K562 (cell line): Measurements from ENCODE around the gene DHX58. TPM values are rescaled to one million over a fixed set of nuclear protein-coding genes. Genes with fewer than 3 reads are reported as not detected.

Experiments used
- ATAC-seq: fragments of 200-7000 bp; cut with Tn5 transposase; 3 replicates; pipeline ENCODE4 v1.9.1; 2020; ENCODE audit warnings: moderate library complexity
- BruUV-seq: library from RNA; stranded (reverse); fragments of 400-500 nt; replicated peaks from 2 replicates; lab custom pipeline; 2021; lab: Mats Ljungman, UMichigan
- CTCF ChIA-PET: fragments of 300-600 bp; formaldehyde crosslinking; extraction: SDS; loops from one replicate; lab custom pipeline; 2021; ENCODE audit warnings: low intra/inter-chr PET ratio; lab: Yijun Ruan, JAX
- POLR2A ChIA-PET: fragments of 300-600, 350-650 bp; sonication (Branson Sonifier 250); formaldehyde crosslinking; extraction: SDS; loops from one replicate; lab custom pipeline; 2021; ENCODE audit warnings: antibody characterized with exemption, inconsistent platforms; lab: Yijun Ruan, JAX
- DNase-seq, 4 experiments: peaks; one replicate each; pipeline versions ENCODE4 v3.0.0 to v3.0.0-alpha.2; 2011 to 2018; ENCODE audit warnings: low spot score in 3 of 4, mixed read lengths in 3 of 4; ENCODE audit errors: extremely low read depth in 1 of 4
- FAIRE-seq: peaks from 2 replicates; lab custom pipeline; 2011; peaks lifted over from hg19 to GRCh38; lab: Jason Lieb, UNC
- H2AFZ ChIP-seq: 2 replicates; pipeline ENCODE4 v1.6.0; 2011; ENCODE audit warnings: low read depth, low read length, control low read depth, inconsistent platforms
- H3K27ac ChIP-seq: fragments of 200-600 bp; 3 replicates; pipeline ENCODE4 v1.8.0; 2011; ENCODE audit warnings: low read depth, mild to moderate bottlenecking, control low read depth, inconsistent platforms, low read length, moderate library complexity, mixed read lengths; ENCODE audit errors: extremely low read depth
- H3K27me3 ChIP-seq, 2 experiments: fragments of 300-600 bp in 1 of 2; 2 replicates in 1 of 2; 3 replicates in 1 of 2; pipeline versions ENCODE4 v1.6.0 to v1.8.0; 2011; ENCODE audit warnings: inconsistent platforms in 2 of 2, low read length in 2 of 2, mild to moderate bottlenecking in 1 of 2, mixed read lengths in 1 of 2, moderate library complexity in 1 of 2; ENCODE audit not compliant: control insufficient read depth in 2 of 2, insufficient read depth in 2 of 2
- H3K36me3 ChIP-seq: fragments of 300-600 bp; 3 replicates; pipeline ENCODE4 v1.8.0; 2011; ENCODE audit warnings: mild to moderate bottlenecking, low read length, inconsistent platforms; ENCODE audit not compliant: control insufficient read depth, insufficient read depth
- H3K4me1 ChIP-seq, 2 experiments: fragments of 200-600 bp in 1 of 2; replicated peaks in 1 of 2; 2 replicates in 1 of 2; 3 replicates in 1 of 2; pipeline versions ENCODE4 v1.5.1 to v1.8.0; 2011; ENCODE audit warnings: inconsistent platforms in 2 of 2, low read length in 2 of 2, mild to moderate bottlenecking in 1 of 2, mixed read lengths in 1 of 2, moderate library complexity in 1 of 2; ENCODE audit not compliant: control insufficient read depth in 2 of 2, insufficient read depth in 2 of 2
- H3K4me2 ChIP-seq: 2 replicates; pipeline ENCODE4 v1.6.1; 2011; ENCODE audit warnings: low read length, control low read depth, inconsistent platforms, mixed read lengths; ENCODE audit not compliant: insufficient read depth
- H3K4me3 ChIP-seq: fragments of 200-600 bp; sonication (generic), shearing (Covaris generic); 2 replicates; pipeline ENCODE4 v1.5.1; 2016; ENCODE audit warnings: control low read depth, inconsistent platforms
- H3K79me2 ChIP-seq: fragments of 200-600 bp; 3 replicates; pipeline ENCODE4 v1.8.0; 2011; ENCODE audit warnings: low read length, inconsistent platforms; ENCODE audit not compliant: control insufficient read depth, insufficient read depth
- H3K9ac ChIP-seq, 2 experiments: 2 replicates each; pipeline versions ENCODE4 v1.6.0 to v1.6.1; 2011; ENCODE audit warnings: low read depth in 2 of 2, low read length in 2 of 2, control low read depth in 1 of 2, inconsistent platforms in 1 of 2, mild to moderate bottlenecking in 1 of 2, mixed read lengths in 1 of 2; ENCODE audit not compliant: insufficient read depth in 1 of 2
- H3K9me1 ChIP-seq: one replicate; pipeline ENCODE4 v1.6.0; 2011; ENCODE audit warnings: inconsistent platforms, mild to moderate bottlenecking, low read length, moderate library complexity; ENCODE audit not compliant: control insufficient read depth, insufficient read depth
- H3K9me3 ChIP-seq: replicated peaks from 2 replicates; pipeline ENCODE4 v1.5.1; 2011; ENCODE audit warnings: low read depth, low read length, inconsistent platforms; ENCODE audit not compliant: control insufficient read depth, insufficient read depth
- H4K20me1 ChIP-seq: replicated peaks from 2 replicates; pipeline ENCODE4 v1.6.1; 2011; ENCODE audit warnings: low read length, inconsistent platforms, mixed read lengths; ENCODE audit not compliant: control insufficient read depth, insufficient read depth
- CAMTA2 ChIP-seq: fragments of 250-450 bp; sonication (Bioruptor Pico); conservative IDR thresholded peaks from 2 replicates; pipeline ENCODE4 v1.5.1; 2022
- CTCF ChIP-seq, 3 experiments: IDR thresholded peaks in 2 of 3; conservative IDR thresholded peaks in 1 of 3; 2 replicates each; pipeline ENCODE4 v1.5.1; 2011 to 2012; ENCODE audit warnings: low read length in 3 of 3, mild to moderate bottlenecking in 3 of 3, control low read depth in 2 of 3, improper control_type of control experiment in 1 of 3, inconsistent platforms in 1 of 3, low read depth in 1 of 3, mixed read lengths in 1 of 3, moderate library complexity in 1 of 3; ENCODE audit not compliant: insufficient read depth in 2 of 3
- E2F4 ChIP-seq: sonication (generic); formaldehyde crosslinking; IDR thresholded peaks from 2 replicates; pipeline ENCODE4 v1.8.0; 2022; ENCODE audit warnings: mild to moderate bottlenecking, low read depth, missing genetic modification reagents
- ETS1 ChIP-seq: conservative IDR thresholded peaks from 2 replicates; pipeline ENCODE4 v1.6.1; 2011; ENCODE audit warnings: low read depth, mild to moderate bottlenecking, low read length; ENCODE audit not compliant: control insufficient read depth
- RAD21 ChIP-seq, 2 experiments: fragments of 250-450 bp in 1 of 2; fragments of 450-650 bp in 1 of 2; sonication (Bioruptor Pico) in 1 of 2; formaldehyde crosslinking in 1 of 2; IDR thresholded peaks in 1 of 2; conservative IDR thresholded peaks in 1 of 2; 2 replicates each; pipeline versions ENCODE4 v1.4.0 to v1.8.0; 2020 to 2022; ENCODE audit warnings: mild to moderate bottlenecking in 2 of 2, moderate library complexity in 1 of 2
- SMAD2 ChIP-seq: fragments of 150-350 bp; IDR thresholded peaks from 2 replicates; pipeline ENCODE4 v1.6.1; 2014; ENCODE audit warnings: low read depth, mild to moderate bottlenecking, low read length
- ZNF586 ChIP-seq: fragments of 450-650 bp; formaldehyde crosslinking; conservative IDR thresholded peaks from 2 replicates; pipeline ENCODE4 v1.4.0; 2020; ENCODE audit warnings: mild to moderate bottlenecking, moderate library complexity
- WGBS: fragments of 100-300 bp; shearing (Covaris generic); methylation state at CpG from one replicate; pipeline ENCODE4 v1.1.6; 2016; ENCODE audit warnings: low coverage, mixed read lengths; ENCODE audit not compliant: insufficient coverage; ENCODE audit errors: missing lambda C conversion rate; 5-methylcytosine and 5-hydroxymethylcytosine counted together
- in situ Hi-C: fragments of 300-500 bp; cut with MboI; formaldehyde crosslinking; loops from 4 replicates; pipeline ENCODE4 v1.15.0; 2018; ENCODE audit warnings: inconsistent platforms, mixed read lengths
- intact Hi-C: fragments of 100-400 bp; cut with micrococcal nuclease; formaldehyde crosslinking; loops from 2 replicates; pipeline ENCODE4 v1.14.2; 2022
- polyA plus RNA-seq, 8 experiments: library from polyadenylated mRNA; depleted of rRNA in 4 of 8; stranded (reverse) in 5 of 8; unstranded in 3 of 8; fragments of >200 nt; fragmentation: Nextera tagmentation in 2 of 8; fragmentation: Illumina TruSeq in 1 of 8; extraction: Ambion mirVana in 2 of 8; extraction: Trizol in 1 of 8; gene quantifications; 2 replicates each; pipeline versions ENCODE4 v1.2.1 to v1.2.3, GENCODE V29; 2011 to 2014; ENCODE audit warnings: inconsistent platforms in 1 of 8, missing spikeins in 1 of 8
- total RNA-seq, 7 experiments: library from RNA; depleted of rRNA in 6 of 7; stranded (reverse); fragments of >200 nt in 6 of 7; fragmentation: Illumina TruSeq in 2 of 7; extraction: Trizol in 2 of 7; gene quantifications; 2 replicates each; pipeline versions ENCODE4 v1.2.1 to v1.2.3, GENCODE V29; 2011 to 2021; ENCODE audit warnings: low replicate concordance in 1 of 7

Gene DHX58
- total and polyA plus RNA-seq, 9 of the 15 experiments (the other 6 are each of a cell fraction or from before 2014, with no cell fraction given), result 0.15 to 3.0 (median 1.4) TPM

- 55% methylated on average over 13 of the region's 14 CpGs for WGBS
- BruUV-seq, result no TSS peak
- Histone ChIP-seq H3K9me1 (no peaks in the 10 kb centered on the region), H3K27me3 (peaks cover 0 to 12% of the 10 kb centered on the region in 2 experiments; a peak in 3 of 5 replicates), H3K9me3 (no peaks in the 10 kb centered on the region), H3K9ac (no peak overlapping the region), H3K27ac (no peak overlapping the region), H4K20me1 (no peaks in the 10 kb centered on the region; the same call in 1 of the 2 replicates), H3K4me1 (peaks cover 11 to 30% of the 10 kb centered on the region in 2 experiments; a peak in 4 of 5 replicates), H3K4me3 (no peak overlapping the region), H2AFZ (no peak overlapping the region), H3K79me2 (no peaks in the 10 kb centered on the region), H3K36me3 (no peaks in the 10 kb centered on the region), H3K4me2 (no peak overlapping the region)
- ChIA-PET CTCF (interaction anchor here (0.6 kb wide), 1 partner anchor 88 kb away, joined by 5 read pairs; no protein-coding TSS in a partner anchor), POLR2A (interaction anchor here (0.6 to 2.7 kb wide), 4 partner anchors 9 to 72 kb away, joined by 3 to 7 read pairs (median 4); no protein-coding TSS in a partner anchor)
- no peak for ATAC-seq
- intact Hi-C loops (no loop called here), in situ Hi-C loops (no loop called here)
- no peak for DNase-seq
- no peak for FAIRE-seq
- peak in 1 of 3 experiments; percentile 30; a peak in 1 of 6 replicates for TF ChIP-seq CTCF (IDR thresholded peaks at IDR 0.05 in 2 of 3, conservative IDR thresholded peaks at IDR 0.05 in 1 of 3; ENCODE audit: insufficient read depth in 2 of 3, low read depth in 1 of 3, low read length in 3 of 3)
- TF ChIP-seq ETS1, result no peak
- no peak for TF ChIP-seq ZNF586 (CRISPR knock-in tag)
- TF ChIP-seq E2F4 (CRISPR knock-in tag), result no peak
- peak in 1 of 2 experiments; percentile 16; a peak in 1 of 4 replicates for TF ChIP-seq RAD21 (CRISPR knock-in tag; conservative IDR thresholded peaks at IDR 0.05 in 1 of 2, IDR thresholded peaks at IDR 0.05 in 1 of 2)
- TF ChIP-seq SMAD2, result no peak
- TF ChIP-seq CAMTA2 (CRISPR knock-in tag), result no peak
Observed at GRCh38 chr17:42098730-42099399, 13.6 kb downstream of the DHX58 start.
